WI38 (cell line): ENCODE results near the gene SPATA46.

ENCODE experiments used
- H3K4me3 ChIP-seq: 2 replicates; pipeline ENCODE4 v1.5.1; 2011; ENCODE audit warnings: low read depth, mild to moderate bottlenecking, control low read depth, low read length
- TF ChIP-seq, protein P1 (sequence below): IDR thresholded peaks from 2 replicates; pipeline ENCODE4 v1.5.1; 2012; ENCODE audit warnings: low read depth, mild to moderate bottlenecking, control low read depth, low read length

Gene SPATA46

DNA sequence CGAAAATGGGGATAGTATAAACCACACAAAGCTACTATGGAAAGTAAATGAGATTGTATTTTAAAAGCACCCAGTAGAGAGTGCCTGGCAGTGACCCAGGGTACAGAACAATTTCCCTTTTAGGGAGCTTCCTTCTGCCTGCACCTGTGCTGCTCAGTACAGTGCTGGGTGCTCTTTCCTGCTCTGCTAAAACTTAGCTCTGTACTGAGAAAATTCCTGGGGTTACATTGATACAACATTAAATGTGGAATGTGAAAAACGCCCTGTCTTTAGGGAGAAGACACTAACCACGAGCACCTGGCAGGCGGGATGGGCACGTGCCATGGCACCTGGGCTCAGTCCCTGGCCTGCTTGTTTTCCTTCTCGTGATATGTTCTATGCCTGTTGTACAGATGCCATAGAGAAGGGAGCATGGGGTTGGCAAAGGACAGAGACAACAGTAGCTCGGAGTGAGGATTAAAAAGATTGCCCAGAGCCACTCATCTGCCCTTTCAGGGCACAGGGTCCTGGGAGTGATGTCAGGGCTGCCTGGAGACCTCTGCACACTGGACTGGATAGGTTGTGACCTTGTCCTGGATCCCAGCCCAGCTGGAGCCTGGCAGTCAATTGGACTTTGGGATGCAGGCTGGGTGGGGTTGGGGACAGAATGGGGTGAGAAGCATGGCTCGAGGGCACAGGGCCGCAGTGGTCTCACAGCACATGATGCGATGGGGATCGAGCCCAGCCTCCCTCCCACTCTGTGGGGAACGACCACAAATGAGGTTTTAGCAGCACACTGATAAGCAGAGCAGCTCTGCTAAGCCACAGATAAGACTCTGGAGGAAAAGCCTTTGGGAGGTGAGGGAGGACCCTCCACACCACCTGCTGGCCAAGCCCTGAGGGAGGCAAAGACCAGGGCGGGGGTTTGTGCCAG is 4.2 kb downstream of the SPATA46 start:
- TF ChIP-seq, protein P1, sequence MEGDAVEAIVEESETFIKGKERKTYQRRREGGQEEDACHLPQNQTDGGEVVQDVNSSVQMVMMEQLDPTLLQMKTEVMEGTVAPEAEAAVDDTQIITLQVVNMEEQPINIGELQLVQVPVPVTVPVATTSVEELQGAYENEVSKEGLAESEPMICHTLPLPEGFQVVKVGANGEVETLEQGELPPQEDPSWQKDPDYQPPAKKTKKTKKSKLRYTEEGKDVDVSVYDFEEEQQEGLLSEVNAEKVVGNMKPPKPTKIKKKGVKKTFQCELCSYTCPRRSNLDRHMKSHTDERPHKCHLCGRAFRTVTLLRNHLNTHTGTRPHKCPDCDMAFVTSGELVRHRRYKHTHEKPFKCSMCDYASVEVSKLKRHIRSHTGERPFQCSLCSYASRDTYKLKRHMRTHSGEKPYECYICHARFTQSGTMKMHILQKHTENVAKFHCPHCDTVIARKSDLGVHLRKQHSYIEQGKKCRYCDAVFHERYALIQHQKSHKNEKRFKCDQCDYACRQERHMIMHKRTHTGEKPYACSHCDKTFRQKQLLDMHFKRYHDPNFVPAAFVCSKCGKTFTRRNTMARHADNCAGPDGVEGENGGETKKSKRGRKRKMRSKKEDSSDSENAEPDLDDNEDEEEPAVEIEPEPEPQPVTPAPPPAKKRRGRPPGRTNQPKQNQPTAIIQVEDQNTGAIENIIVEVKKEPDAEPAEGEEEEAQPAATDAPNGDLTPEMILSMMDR: no peak

GRCh38 chr1:162371611-162372010 is 5.0 kb downstream of the SPATA46 start:
- TF ChIP-seq, protein P1: no peak
- H3K4me3 ChIP-seq: no peak overlapping the region

More for the DNA sequence above, 4.2 kb downstream of the SPATA46 start:
- H3K4me3 ChIP-seq: no peak overlapping the region

GRCh38 chr1:162370721-162371120 is 5.9 kb downstream of the SPATA46 start:
- TF ChIP-seq, protein P1: no peak
- H3K4me3 ChIP-seq: no peak overlapping the region

DNA sequence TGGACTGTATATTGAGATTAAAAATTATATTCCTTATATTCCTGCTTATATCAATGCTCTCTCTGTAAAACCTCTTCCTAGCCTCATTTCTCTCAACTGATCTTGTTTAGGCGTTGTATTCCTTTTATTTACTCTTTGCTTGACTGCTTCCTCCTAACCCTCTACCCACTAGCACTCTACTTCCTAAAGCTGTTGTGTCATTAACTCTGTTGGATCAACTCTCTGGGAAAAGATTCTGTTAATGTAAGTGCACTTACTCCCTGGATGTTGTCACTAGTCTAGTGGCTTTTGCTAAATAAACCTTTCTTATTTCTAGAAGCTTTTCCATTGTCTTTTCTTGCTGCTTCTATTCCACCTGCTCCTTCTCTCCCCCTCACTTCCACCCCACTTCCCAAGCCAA is 6.5 kb downstream of the SPATA46 start:
- TF ChIP-seq, protein P1: no peak
- H3K4me3 ChIP-seq: no peak overlapping the region

GRCh38 chr1:162369571-162369970 is 7.1 kb downstream of the SPATA46 start:
- H3K4me3 ChIP-seq: no peak overlapping the region
- TF ChIP-seq, protein P1: no peak

- no peak overlapping the region for H3K4me3 ChIP-seq
- TF ChIP-seq, protein P1: no peak
Measured at GRCh38 chr1:162368451-162368850, 8.2 kb downstream of the SPATA46 start.

- H3K4me3 ChIP-seq: no peak overlapping the region
- TF ChIP-seq, protein P1: no peak
Measured at GRCh38 chr1:162367772-162368171, 8.9 kb downstream of the SPATA46 start.
